DOHH2 (cell line): ENCODE results near the gene MED26.

Experiments used
- EZH2phosphoT487 ChIP-seq: fragments of 200-600 bp; sonication (generic); IDR thresholded peaks from 2 replicates; pipeline ENCODE4 v1.6.1; 2017; ENCODE audit warnings: borderline replicate concordance, mild to moderate bottlenecking, antibody characterized with exemption, low read length, moderate library complexity, mixed read lengths
- TF ChIP-seq, protein P1 (sequence below): fragments of 200-600 bp; sonication (generic); IDR thresholded peaks from one replicate; pipeline ENCODE4 v1.5.1; 2014; ENCODE audit warnings: antibody characterized with exemption, mild to moderate bottlenecking, low read depth, low read length; ENCODE audit not compliant: poor library complexity, severe bottlenecking

DNA sequence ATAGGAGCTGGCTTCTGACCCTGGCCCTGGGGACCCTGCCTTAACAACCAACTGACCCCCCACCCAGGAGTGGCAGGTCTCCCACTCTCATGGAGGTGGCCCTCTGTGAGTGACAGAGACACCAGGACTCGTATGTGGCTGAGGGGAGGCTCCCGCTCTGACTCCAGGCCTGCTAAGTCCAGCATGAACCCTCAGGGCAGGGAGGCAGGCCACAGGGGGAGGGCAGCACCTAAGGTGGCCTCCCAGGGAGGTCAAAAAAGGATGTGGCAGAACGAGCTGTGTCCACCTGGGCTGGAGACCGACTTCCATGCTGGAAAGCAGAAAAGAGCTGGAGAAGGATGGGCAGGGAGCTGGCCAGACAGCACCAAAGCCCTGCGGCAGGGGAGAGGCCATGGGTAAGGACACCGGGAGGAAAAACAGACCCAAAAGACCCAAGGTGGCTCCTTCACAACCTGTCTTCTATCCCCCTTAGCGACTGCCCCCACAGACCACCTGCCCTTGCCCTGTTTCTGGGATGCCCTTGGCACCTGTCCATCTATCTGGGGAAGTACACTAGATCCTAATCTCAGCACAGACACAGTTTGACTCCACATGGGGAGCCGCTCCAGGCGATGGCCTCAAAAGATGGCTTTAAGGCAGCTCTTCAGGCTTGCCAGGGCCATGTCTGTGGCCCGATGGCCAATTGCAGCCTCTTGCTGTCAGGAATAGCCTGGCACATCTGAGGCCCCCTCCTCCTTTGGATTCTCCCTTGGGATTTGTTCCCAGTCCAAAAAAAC, 45.3 kb downstream of the MED26 start:
- no peak for TF ChIP-seq EZH2phosphoT487
- TF ChIP-seq, protein P1, sequence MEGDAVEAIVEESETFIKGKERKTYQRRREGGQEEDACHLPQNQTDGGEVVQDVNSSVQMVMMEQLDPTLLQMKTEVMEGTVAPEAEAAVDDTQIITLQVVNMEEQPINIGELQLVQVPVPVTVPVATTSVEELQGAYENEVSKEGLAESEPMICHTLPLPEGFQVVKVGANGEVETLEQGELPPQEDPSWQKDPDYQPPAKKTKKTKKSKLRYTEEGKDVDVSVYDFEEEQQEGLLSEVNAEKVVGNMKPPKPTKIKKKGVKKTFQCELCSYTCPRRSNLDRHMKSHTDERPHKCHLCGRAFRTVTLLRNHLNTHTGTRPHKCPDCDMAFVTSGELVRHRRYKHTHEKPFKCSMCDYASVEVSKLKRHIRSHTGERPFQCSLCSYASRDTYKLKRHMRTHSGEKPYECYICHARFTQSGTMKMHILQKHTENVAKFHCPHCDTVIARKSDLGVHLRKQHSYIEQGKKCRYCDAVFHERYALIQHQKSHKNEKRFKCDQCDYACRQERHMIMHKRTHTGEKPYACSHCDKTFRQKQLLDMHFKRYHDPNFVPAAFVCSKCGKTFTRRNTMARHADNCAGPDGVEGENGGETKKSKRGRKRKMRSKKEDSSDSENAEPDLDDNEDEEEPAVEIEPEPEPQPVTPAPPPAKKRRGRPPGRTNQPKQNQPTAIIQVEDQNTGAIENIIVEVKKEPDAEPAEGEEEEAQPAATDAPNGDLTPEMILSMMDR = no peak
